AG04450 (cell line): ENCODE results near the gene UBXN1. TPM values are rescaled to one million over a fixed set of nuclear protein-coding genes. Genes with fewer than 3 reads are reported as not detected.
"Not testable (repeated sequence)": the region's sequence is repeated elsewhere in the genome, so short reads cannot be mapped to it uniquely, and the experiment has no call there.

Experiments
- CTCF ChIA-PET: fragments of 300-600, 350-600 bp; formaldehyde crosslinking; extraction: SDS; loops from one replicate; lab custom pipeline; 2022; ENCODE audit warnings: antibody characterized with exemption, inconsistent platforms; lab: Charles Lee
- POLR2A ChIA-PET: fragments of 350-600 bp; formaldehyde crosslinking; extraction: SDS; loops from one replicate; lab custom pipeline; 2021; ENCODE audit warnings: antibody characterized with exemption, inconsistent platforms; lab: Yijun Ruan, JAX
- DNase-seq: peaks from one replicate; pipeline ENCODE4 v3.0.0-alpha.2; 2011; ENCODE audit warnings: low read depth, low spot score
- H3K27ac ChIP-seq: one replicate; pipeline ENCODE4 v1.5.1; 2012; ENCODE audit warnings: low read depth, low read length, control low read depth
- H3K27me3 ChIP-seq: one replicate; pipeline ENCODE4 v1.6.0; 2012; ENCODE audit warnings: low read length; ENCODE audit not compliant: control insufficient read depth, insufficient read depth
- H3K4me3 ChIP-seq: 2 replicates; pipeline ENCODE4 v1.5.1; 2011; ENCODE audit warnings: mild to moderate bottlenecking, low read depth, low read length, control low read depth
- H3K9me3 ChIP-seq: 2 replicates; pipeline ENCODE4 v1.5.1; 2012; ENCODE audit warnings: low read length; ENCODE audit not compliant: control insufficient read depth, insufficient read depth
- CTCF ChIP-seq: IDR thresholded peaks from 2 replicates; pipeline ENCODE4 v1.5.1; 2011; ENCODE audit warnings: low read depth, low read length, control low read depth, inconsistent platforms
- polyA plus RNA-seq: library from polyadenylated mRNA; depleted of rRNA; stranded (reverse); fragments of >200 nt; gene quantifications from 2 replicates; pipeline ENCODE4 v1.2.3, GENCODE V29; 2011

The UBXN1 gene
- polyA plus RNA-seq, 1 experiment, result 100 TPM

GRCh38 chr11:62706850-62707247 lies 28.0 kb upstream of the UBXN1 start:
- POLR2A ChIA-PET, result interaction anchor here (0.6 to 2.1 kb wide), 9 partner anchors 8 to 134 kb away, joined by 3 to 26 read pairs (median 4); partner anchors contain the start of genes C11orf98, CSKMT, EEF1G and LRRN4CL
- H3K27me3 ChIP-seq, result no peaks in the 10 kb centered on the region
- no peak overlapping the region for H3K27ac ChIP-seq
- H3K4me3 ChIP-seq, result no peak overlapping the region
- H3K9me3 ChIP-seq, result no peaks in the 10 kb centered on the region
- no peak for TF ChIP-seq CTCF
- DNase-seq, result no peak
- CTCF ChIA-PET, result interaction anchor here (1.3 to 2.1 kb wide), 2 partner anchors 12 to 14 kb away, joined by 3 to 14 read pairs; no protein-coding TSS in a partner anchor

GRCh38 chr11:62705880-62706849 lies 27.3 kb upstream of the UBXN1 start:
- Histone ChIP-seq H3K9me3 (no peaks in the 10 kb centered on the region), H3K27me3 (no peaks in the 10 kb centered on the region), H3K4me3 (peak overlapping the region; percentile 76), H3K27ac (peak overlapping the region; percentile 86)
- peak; percentile 79 for DNase-seq
- no peak for TF ChIP-seq CTCF
- POLR2A ChIA-PET, result interaction anchor here (0.6 to 2.1 kb wide), 16 partner anchors 9 to 323 kb away, joined by 3 to 26 read pairs (median 4); partner anchors contain the start of genes C11orf98, CSKMT, EEF1G and HNRNPUL2
- CTCF ChIA-PET, result interaction anchor here (1.1 to 2.1 kb wide), 5 partner anchors 10 to 312 kb away, joined by 3 to 14 read pairs (median 3); partner anchors contain the start of genes HNRNPUL2 and TTC9C

GRCh38 chr11:62705413-62705812 lies 26.5 kb upstream of the UBXN1 start:
- peak overlapping the region; percentile 76 for H3K4me3 ChIP-seq
- CTCF ChIA-PET, result interaction anchor here (1.1 to 2.1 kb wide), 5 partner anchors 9 to 311 kb away, joined by 3 to 14 read pairs (median 3); partner anchors contain the start of genes HNRNPUL2 and TTC9C
- H3K9me3 ChIP-seq, result no peaks in the 10 kb centered on the region
- H3K27ac ChIP-seq, result peak overlapping the region; percentile 86
- no peak for TF ChIP-seq CTCF
- no peak for DNase-seq
- POLR2A ChIA-PET, result interaction anchor here (0.6 to 2.1 kb wide), 10 partner anchors 13 to 322 kb away, joined by 3 to 26 read pairs (median 5); partner anchors contain the start of genes C11orf98, CSKMT, EEF1G and HNRNPUL2
- H3K27me3 ChIP-seq, result no peaks in the 10 kb centered on the region

GRCh38 chr11:62703921-62704320 lies 25.0 kb upstream of the UBXN1 start:
- H3K27ac ChIP-seq, DNase-seq, H3K27me3 ChIP-seq, POLR2A ChIA-PET, H3K9me3 ChIP-seq, H3K4me3 ChIP-seq: not testable (repeated sequence)
- CTCF ChIA-PET, result interaction anchor here (0.6 to 2.8 kb wide), 4 partner anchors 10 to 158 kb away, joined by 3 to 22 read pairs (median 4); no protein-coding TSS in a partner anchor

GRCh38 chr11:62702246-62702645 lies 23.4 kb upstream of the UBXN1 start:
- Histone ChIP-seq H3K9me3 (no peaks in the 10 kb centered on the region), H3K4me3 (no peak overlapping the region), H3K27ac (no peak overlapping the region), H3K27me3 (no peaks in the 10 kb centered on the region)
- no peak for DNase-seq
- no peak for TF ChIP-seq CTCF
- CTCF ChIA-PET, result interaction anchor here (2.8 kb wide), 1 partner anchor 8 kb away, joined by 22 read pairs; no protein-coding TSS in a partner anchor
- POLR2A ChIA-PET, result interaction anchor here (0.6 kb wide), 1 partner anchor 153 kb away, joined by 3 read pairs; no protein-coding TSS in a partner anchor
